ENCODE measurements around the gene UBALD1.

GRCh38 chr16:4625560-4626159 is 11.0 kb upstream of the UBALD1 start:
- TF ChIP-seq POLR2A (IDR thresholded peaks at IDR 0.05; ENCODE audit: low read length) (no peak), GATA1 (IDR thresholded peaks at IDR 0.05; ENCODE audit: low read depth, low read length) (no peak)

Data from erythroblast (primary cell).